GM12801 (cell line): ENCODE measurements around the gene SIRPB2.

Experiments
- CTCF ChIP-seq: IDR thresholded peaks from one replicate; pipeline ENCODE4 v1.5.1; 2011; ENCODE audit warnings: control low read depth; ENCODE audit not compliant: insufficient read length; ENCODE audit errors: extremely low read depth

SIRPB2 gene

GRCh38 chr20:1460275-1460674 is 30.9 kb downstream of the SIRPB2 start:
- no peak for TF ChIP-seq CTCF

GRCh38 chr20:1457992-1458391 is 33.2 kb downstream of the SIRPB2 start:
- TF ChIP-seq CTCF, result no peak

GRCh38 chr20:1456300-1456699 is 34.9 kb downstream of the SIRPB2 start:
- TF ChIP-seq CTCF, result no peak

GRCh38 chr20:1450926-1451491 is 40.2 kb downstream of the SIRPB2 start:
- no peak for TF ChIP-seq CTCF

GRCh38 chr20:1449370-1449769 is 41.9 kb downstream of the SIRPB2 start:
- no peak for TF ChIP-seq CTCF

GRCh38 chr20:1448081-1448620 is 43.1 kb downstream of the SIRPB2 start:
- TF ChIP-seq CTCF, result no peak

- TF ChIP-seq CTCF, result no peak
Measured at GRCh38 chr20:1446536-1446935, 44.7 kb downstream of the SIRPB2 start.
